GM18505 (cell line): ENCODE data around the gene CLDN9.
"Not testable (repeated sequence)": the region's sequence is repeated elsewhere in the genome, so short reads cannot be mapped to it uniquely, and the experiment has no call there.

Source experiments
- ATAC-seq: cut with Tn5 transposase; IDR thresholded peaks from one replicate; pipeline ENCODE4 v1.9.1; 2021; ENCODE audit not compliant: unreplicated experiment
- POLR2A ChIP-seq: IDR thresholded peaks from 4 replicates; pipeline ENCODE4 v1.6.1; 2011; ENCODE audit warnings: borderline replicate concordance; ENCODE audit not compliant: insufficient read depth, insufficient read length; ENCODE audit errors: extremely low read depth

CLDN9 gene

DNA sequence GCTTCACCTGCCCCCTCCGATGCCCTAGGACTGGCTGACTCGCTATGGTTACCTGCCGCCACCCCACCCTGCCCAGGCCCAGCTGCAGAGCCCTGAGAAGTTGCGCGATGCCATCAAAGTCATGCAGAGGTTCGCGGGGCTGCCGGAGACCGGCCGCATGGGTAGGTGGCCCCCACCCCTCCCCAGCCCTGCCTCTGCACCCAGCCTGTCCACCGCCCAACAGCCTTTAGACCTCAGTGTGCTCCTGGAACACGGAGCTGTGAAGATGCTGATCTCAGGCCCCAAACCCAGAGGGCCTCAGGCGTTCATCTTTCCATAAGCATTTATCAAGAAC lies 34.6 kb downstream of the CLDN9 start:
- TF ChIP-seq POLR2A, result no peak
- no peak for ATAC-seq

DNA sequence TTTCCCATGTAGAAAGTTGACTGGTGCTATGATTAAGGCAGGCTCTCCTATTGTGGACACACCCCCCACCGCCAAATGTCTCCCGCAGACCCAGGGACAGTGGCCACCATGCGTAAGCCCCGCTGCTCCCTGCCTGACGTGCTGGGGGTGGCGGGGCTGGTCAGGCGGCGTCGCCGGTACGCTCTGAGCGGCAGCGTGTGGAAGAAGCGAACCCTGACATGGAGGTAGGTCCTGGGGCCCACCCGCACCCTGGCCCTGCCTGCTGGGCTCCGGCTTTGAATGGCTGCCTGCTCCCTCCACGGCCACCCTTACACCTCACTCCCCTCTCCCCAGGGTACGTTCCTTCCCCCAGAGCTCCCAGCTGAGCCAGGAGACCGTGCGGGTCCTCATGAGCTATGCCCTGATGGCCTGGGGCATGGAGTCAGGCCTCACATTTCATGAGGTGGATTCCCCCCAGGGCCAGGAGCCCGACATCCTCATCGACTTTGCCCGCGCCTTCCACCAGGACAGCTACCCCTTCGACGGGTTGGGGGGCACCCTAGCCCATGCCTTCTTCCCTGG lies 37.3 kb downstream of the CLDN9 start:
- ATAC-seq, result no peak
- no peak for TF ChIP-seq POLR2A

DNA sequence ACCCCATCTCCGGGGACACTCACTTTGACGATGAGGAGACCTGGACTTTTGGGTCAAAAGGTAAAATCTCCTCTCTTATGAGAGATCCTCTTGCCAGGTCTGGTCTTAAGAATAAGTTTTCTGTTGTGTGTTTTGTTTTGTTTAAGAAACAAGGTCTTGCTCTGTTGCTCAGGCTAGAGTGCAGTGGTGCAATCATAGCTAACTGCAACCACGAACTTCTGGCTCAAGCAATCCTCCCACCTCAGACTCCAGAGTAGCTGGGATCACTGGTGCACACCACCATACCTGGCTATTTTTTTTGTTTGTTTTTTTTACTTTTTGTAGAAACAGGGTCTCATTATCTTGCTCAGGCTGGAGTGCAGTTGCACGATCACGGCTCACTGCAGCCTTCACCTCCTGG lies 37.8 kb downstream of the CLDN9 start:
- no peak for ATAC-seq

DNA sequence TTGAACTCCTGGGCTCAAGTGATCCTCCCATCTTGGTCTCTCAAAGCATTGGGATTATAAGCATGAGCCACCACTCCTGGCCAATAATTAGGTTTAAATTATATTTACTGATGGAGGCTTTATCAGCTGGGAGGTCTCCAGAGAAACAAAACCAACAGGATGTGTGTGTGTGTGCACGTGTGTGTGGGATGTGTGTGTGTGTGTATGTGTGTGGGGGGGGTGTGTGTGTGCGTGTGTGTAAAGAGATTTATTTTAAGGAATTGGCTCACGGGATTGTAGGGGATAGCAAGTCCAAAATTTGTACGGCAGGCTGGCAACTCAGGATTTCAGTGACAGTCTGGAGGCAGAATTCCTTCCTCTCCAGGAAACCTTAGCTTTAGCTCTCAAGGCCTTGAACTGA lies 38.3 kb downstream of the CLDN9 start:
- no peak for TF ChIP-seq POLR2A
- ATAC-seq, result no peak

More for the DNA sequence above, 37.8 kb downstream of the CLDN9 start:
- no peak for TF ChIP-seq POLR2A

DNA sequence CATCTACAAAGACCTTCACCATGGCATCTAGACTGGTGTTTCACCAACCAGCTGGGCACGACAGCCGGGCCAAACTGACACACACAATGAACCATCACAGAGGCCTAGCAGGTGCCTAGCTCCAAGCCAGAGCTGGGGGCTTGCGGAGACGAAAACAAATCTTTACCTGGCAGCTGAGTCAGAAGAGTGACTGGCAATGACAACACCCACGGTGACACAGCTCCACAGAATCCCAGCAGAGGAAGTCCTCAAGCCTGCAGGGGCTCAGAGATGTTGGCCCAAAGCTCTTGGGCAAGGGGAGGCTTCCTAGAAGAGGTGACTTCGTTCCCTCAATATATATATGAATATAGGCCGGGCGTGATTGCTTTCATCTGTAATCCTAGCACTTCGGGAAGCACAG lies 38.8 kb downstream of the CLDN9 start:
- ATAC-seq, result no peak
- TF ChIP-seq POLR2A, result no peak

DNA sequence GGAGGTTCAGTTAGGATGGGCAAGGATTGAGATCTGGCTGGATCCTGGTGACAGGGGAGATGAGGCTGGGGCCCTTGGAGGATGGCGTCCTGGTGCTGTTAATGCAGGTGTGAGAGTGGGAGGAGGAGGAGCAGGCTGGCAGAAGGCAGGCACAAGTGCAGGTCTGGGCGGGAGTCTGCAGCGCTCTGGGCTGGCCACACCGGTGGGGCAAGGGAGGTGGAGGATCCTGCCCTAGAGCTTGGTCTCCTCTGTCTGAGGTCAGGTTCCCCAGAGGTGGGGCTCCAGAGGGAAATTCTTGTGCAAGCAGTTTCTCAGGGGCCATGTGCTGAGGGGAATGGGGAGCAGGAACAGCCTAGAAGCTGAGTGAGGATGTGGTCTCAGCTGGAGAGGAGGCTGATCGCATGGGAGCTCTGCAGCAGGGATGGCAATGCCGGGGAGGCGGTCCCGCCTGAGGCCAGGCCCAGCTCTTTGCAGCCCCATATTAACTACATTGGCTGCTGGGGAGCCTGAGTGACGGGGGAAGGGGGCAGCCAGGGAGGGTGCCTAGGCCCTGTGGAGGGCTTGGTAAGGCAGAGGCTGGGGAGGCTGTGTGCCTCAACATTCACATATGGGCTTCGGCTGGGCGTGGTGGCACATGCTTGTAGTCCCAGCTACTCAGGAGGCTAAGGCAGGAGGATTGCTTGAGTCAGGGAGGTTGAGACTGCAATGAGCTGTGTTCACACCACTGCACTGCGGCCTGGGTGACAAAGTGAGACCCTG lies 40.0 kb downstream of the CLDN9 start:
- ATAC-seq, result not testable (repeated sequence)

DNA sequence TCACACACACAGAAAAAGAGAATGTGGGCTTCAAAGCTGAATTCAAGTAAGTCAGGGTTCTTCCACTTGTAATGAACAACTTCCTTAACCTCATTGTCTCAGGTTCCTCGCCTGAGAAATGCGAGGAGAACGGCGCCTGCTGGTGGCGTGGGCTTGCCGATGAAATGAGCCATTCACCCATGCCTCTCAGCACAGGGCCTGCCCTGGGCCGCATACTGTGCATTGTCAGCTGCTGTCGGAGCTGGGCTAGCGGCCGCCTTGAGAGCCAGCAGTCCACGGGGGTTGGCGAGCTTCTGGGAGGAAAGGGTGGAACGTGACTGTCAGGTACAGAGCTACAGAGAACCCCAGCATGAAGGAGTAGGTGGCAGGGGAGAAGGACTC lies 40.6 kb downstream of the CLDN9 start:
- not testable (repeated sequence) for ATAC-seq

DNA sequence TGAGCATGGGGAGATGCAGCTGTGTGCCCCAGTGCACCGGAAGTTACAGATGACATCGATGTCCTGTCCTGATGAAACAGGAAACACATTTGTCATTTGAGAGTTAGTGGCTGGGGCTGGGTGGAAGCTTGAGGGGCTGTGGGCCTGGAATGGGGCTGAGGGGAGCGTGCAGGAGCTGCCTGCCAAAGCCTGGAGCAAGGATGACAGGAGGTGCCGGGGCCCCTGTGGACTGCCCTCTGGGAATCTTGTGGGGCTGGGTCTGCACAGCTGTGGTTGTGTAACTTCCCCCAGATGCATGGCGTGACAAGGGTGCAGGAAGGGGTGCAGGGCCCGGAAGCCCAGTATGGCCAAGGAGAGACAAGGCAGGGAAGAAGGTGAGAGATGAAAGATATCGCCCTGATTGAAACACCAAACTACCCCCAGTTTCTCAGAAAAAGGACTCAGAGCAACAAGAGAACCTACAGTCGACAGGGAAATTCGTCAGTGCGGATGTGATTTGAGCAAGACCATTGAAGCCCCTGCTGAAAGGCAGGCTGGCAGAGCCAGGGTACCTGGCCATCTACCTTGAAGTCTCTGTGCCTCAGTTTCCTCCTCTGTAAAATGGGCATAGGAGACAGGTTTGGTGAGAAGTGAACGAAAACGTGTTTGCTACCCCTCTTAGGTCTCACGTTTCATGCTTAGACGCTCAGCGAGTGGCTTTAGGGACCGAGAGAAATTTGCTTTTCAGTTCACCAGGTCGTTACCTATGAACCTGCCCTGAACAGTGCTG lies 42.4 kb downstream of the CLDN9 start:
- no peak for ATAC-seq
- TF ChIP-seq POLR2A, result no peak

DNA sequence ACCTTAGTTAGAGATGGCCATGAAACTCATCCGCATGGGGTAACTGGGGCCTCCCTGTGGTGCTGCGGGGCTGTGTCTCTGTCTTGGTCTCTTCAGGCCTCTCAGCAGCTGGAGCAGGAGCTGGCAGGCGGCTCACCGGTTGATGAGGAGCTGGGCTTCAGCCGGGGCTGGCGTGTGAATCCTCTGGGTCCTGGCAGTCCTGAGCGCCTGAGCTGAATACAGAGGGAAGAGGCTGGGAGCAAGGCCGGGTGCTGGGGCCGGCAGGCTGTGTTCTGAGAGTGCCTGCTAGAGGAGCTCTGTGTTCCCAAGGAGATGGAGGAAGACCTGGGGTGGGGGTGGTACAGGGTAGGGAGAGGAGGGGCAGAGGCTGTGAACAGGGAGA lies 43.0 kb downstream of the CLDN9 start:
- not testable (repeated sequence) for ATAC-seq

DNA sequence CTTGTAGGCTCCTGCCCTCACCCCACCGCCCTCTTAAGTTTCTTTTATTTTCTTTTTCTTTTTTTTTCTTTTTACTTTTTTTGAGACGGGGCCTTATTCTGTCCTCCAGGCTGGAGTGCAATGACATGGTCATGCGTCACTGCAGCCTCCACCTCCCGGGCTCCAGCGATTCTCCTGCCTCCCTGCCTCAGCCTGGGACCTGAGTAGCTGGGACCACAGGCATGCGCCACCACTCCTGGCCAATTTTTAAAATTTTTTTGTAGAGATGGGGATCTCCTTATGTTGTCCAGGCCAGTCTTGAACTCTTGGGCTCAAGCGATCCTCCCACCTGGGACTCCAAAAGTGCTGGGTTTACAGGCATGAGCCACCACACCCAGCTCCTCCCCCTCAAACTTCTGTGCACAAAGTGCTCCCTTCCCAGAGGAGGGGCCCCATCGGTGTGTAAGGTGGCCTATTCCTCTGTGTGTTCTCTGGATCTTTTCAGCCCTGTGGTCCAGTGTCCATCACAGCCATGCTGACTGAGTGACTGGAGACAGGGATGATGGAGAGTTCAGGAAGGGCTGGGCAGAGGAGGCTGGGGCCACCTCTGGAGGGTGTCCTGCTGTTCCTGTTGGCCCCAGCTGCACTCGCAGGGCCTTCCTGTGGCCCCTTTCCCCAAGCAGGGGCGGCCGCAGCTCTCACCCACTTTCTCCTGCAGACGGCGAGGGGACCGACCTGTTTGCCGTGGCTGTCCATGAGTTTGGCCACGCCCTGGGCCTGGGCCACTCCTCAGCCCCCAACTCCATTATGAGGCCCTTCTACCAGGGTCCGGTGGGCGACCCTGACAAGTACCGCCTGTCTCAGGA lies 43.8 kb downstream of the CLDN9 start:
- ATAC-seq, result no peak
- no peak for TF ChIP-seq POLR2A

DNA sequence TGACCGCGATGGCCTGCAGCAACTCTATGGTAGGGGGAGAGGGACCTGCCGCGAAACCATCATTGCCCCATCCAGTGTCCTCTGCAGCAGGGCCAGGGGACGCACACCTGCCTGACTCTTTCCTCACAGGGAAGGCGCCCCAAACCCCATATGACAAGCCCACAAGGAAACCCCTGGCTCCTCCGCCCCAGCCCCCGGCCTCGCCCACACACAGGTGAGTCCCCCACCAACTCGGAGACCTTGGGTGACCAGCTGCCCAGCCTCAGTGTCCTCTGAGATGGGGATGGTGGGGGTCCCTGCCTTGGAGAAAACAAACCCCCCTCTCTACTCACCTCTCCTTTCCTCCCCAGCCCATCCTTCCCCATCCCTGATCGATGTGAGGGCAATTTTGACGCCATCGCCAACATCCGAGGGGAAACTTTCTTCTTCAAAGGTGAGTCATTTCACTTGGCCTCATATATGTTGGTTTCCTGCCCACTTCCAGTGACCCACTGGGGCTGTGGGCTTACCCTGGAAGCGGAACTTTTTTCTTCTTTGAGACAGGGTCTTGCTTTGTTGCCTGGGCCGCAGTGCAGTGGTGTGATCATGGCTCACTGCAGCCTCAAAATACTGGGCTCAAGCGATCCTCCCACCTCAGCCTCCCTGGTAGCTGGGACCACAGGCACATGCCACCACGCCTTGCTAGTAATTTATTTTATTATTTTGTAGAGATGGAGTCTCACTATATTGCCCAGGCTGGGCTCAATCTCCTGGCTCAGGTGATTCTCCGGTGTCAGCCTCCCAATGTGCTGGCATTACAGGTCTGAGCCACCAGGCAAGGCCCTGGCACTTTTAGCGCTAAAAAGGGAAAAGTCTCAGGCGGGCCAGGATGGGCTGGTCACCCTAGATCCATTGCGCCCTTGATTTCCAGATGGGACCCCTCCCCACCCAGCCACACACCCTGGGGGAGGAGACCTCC lies 44.7 kb downstream of the CLDN9 start:
- no peak for ATAC-seq

DNA sequence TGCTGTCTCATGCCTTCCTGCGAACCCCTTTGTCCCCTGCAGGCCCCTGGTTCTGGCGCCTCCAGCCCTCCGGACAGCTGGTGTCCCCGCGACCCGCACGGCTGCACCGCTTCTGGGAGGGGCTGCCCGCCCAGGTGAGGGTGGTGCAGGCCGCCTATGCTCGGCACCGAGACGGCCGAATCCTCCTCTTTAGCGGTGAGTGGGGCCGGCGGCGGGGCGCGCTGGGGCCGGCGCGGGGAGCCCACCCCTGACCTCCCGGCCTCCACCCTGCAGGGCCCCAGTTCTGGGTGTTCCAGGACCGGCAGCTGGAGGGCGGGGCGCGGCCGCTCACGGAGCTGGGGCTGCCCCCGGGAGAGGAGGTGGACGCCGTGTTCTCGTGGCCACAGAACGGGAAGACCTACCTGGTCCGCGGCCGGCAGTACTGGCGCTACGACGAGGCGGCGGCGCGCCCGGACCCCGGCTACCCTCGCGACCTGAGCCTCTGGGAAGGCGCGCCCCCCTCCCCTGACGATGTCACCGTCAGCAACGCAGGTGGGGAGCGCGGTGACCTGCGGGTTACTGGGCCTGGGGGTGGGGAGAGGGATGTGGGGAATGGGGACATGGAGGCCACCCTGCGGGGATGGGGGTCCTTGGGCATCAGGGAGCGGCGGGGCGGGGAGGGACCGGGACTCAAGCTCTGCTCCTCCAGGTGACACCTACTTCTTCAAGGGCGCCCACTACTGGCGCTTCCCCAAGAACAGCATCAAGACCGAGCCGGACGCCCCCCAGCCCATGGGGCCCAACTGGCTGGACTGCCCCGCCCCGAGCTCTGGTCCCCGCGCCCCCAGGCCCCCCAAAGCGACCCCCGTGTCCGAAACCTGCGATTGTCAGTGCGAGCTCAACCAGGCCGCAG lies 45.7 kb downstream of the CLDN9 start:
- no peak for ATAC-seq
- no peak for TF ChIP-seq POLR2A

More for the DNA sequence above, 44.7 kb downstream of the CLDN9 start:
- TF ChIP-seq POLR2A, result no peak

DNA sequence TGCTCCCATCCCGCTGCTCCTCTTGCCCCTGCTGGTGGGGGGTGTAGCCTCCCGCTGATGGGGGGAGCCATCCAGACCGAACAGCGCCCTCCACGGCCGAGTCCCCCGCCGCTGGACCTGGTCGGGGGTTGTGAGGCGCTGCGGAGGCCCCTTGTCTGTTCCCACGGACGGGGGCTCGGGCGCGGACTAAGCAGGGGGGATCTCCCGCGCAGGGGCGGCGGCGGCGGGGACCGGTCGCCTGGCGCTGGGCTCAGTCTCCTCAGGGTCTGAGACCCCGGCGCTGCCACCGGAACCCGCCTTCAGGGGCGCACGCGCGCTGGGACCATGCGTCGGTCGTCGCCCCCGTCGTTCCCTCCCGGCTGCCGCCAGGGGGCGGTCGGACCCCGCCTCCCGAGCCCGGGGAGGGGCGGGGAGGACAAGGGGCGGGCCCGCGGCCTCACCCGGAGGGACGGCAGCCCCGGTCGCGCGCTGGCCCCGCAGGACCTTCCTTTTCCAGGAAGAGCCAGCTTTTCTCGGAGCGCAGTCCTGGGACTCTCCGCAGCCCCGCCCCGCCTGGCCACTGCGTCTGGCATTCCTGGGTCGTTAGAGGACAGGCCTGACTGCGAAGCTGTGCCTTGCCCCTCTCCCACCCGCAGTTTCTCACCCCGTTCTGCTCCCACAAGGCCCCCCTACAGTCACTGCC lies 46.5 kb downstream of the CLDN9 start:
- peak; percentile 75 for ATAC-seq
- TF ChIP-seq POLR2A, result peak; percentile 62
